Mucosa of stomach (tissue), 1 donor: Measurements from ENCODE around the gene LGALS3BP.
"Not testable (repeated sequence)": the region's sequence is repeated elsewhere in the genome, so short reads cannot be mapped to it uniquely, and the experiment has no call there.

ENCODE experiments used
- H3K27me3 ChIP-seq: one replicate; pipeline ENCODE4 v1.7.0; 2013; ENCODE audit warnings: mild to moderate bottlenecking, low read length; ENCODE audit not compliant: control insufficient read depth, insufficient read depth
- H3K36me3 ChIP-seq: one replicate; pipeline ENCODE4 v1.7.0; 2013; ENCODE audit warnings: low read length; ENCODE audit not compliant: control insufficient read depth, insufficient read depth
- H3K4me1 ChIP-seq: one replicate; pipeline ENCODE4 v1.7.0; 2013; ENCODE audit warnings: mild to moderate bottlenecking, low read length; ENCODE audit not compliant: control insufficient read depth, insufficient read depth
- H3K4me3 ChIP-seq: one replicate; pipeline ENCODE4 v1.7.0; 2013; ENCODE audit warnings: low read length
- H3K9ac ChIP-seq: one replicate; pipeline ENCODE4 v1.7.0; 2013; ENCODE audit warnings: mild to moderate bottlenecking, low read length, moderate library complexity
- H3K9me3 ChIP-seq: one replicate; pipeline ENCODE4 v1.7.0; 2013; ENCODE audit warnings: mild to moderate bottlenecking, low read length, moderate library complexity; ENCODE audit not compliant: control insufficient read depth
- donor health status: Pancreatic carcinoma.

Gene LGALS3BP

GRCh38 chr17:78970834-78971755 is 8.6 kb downstream of the LGALS3BP start:
- Histone ChIP-seq H3K4me3 (no peak overlapping the region), H3K9ac (peak overlapping the region; percentile 26)

GRCh38 chr17:78969865-78970264 is 9.9 kb downstream of the LGALS3BP start:
- Histone ChIP-seq H3K9me3 (no peaks in the 10 kb centered on the region), H3K27me3 (no peaks in the 10 kb centered on the region), H3K4me3 (no peak overlapping the region), H3K9ac (no peak overlapping the region), H3K4me1 (peaks cover 28% of the 10 kb centered on the region), H3K36me3 (peaks cover 10% of the 10 kb centered on the region)

More at GRCh38 chr17:78970834-78971755, 8.6 kb downstream of the LGALS3BP start:
- Histone ChIP-seq H3K36me3 (peaks cover 12% of the 10 kb centered on the region), H3K9me3 (no peaks in the 10 kb centered on the region), H3K27me3 (no peaks in the 10 kb centered on the region), H3K4me1 (peaks cover 39% of the 10 kb centered on the region)

GRCh38 chr17:78967782-78968362 is 11.9 kb downstream of the LGALS3BP start:
- peaks cover 5% of the 10 kb centered on the region for H3K36me3 ChIP-seq
- H3K4me3 ChIP-seq, result no peak overlapping the region
- H3K27me3 ChIP-seq, result no peaks in the 10 kb centered on the region
- H3K9me3 ChIP-seq, result no peaks in the 10 kb centered on the region
- H3K4me1 ChIP-seq, result peaks cover 28% of the 10 kb centered on the region
- no peak overlapping the region for H3K9ac ChIP-seq

- Histone ChIP-seq H3K36me3 (peaks cover 5% of the 10 kb centered on the region), H3K9me3 (no peaks in the 10 kb centered on the region), H3K4me1 (peaks cover 36% of the 10 kb centered on the region)
These were observed 12.7 kb downstream of the LGALS3BP start for GRCh38 chr17:78966910-78967600.

GRCh38 chr17:78966123-78966813 is 13.5 kb downstream of the LGALS3BP start:
- peaks cover 5% of the 10 kb centered on the region for H3K36me3 ChIP-seq

More at GRCh38 chr17:78966910-78967600, 12.7 kb downstream of the LGALS3BP start:
- no peak overlapping the region for H3K4me3 ChIP-seq
- H3K27me3 ChIP-seq, result no peaks in the 10 kb centered on the region
- no peak overlapping the region for H3K9ac ChIP-seq

GRCh38 chr17:78965491-78965924 is 14.2 kb downstream of the LGALS3BP start:
- Histone ChIP-seq H3K9me3 (no peaks in the 10 kb centered on the region), H3K27me3 (no peaks in the 10 kb centered on the region), H3K9ac (no peak overlapping the region), H3K36me3 (peaks cover 5% of the 10 kb centered on the region), H3K4me3 (no peak overlapping the region), H3K4me1 (peaks cover 36% of the 10 kb centered on the region)

More at GRCh38 chr17:78966123-78966813, 13.5 kb downstream of the LGALS3BP start:
- H3K9ac ChIP-seq, result no peak overlapping the region
- no peak overlapping the region for H3K4me3 ChIP-seq
- no peaks in the 10 kb centered on the region for H3K27me3 ChIP-seq
- no peaks in the 10 kb centered on the region for H3K9me3 ChIP-seq
- H3K4me1 ChIP-seq, result peaks cover 39% of the 10 kb centered on the region

GRCh38 chr17:78963378-78963777 is 16.3 kb downstream of the LGALS3BP start:
- Histone ChIP-seq H3K27me3 (no peaks in the 10 kb centered on the region), H3K4me3 (no peak overlapping the region), H3K9me3 (no peaks in the 10 kb centered on the region), H3K36me3 (no peaks in the 10 kb centered on the region), H3K9ac (no peak overlapping the region), H3K4me1 (peaks cover 43% of the 10 kb centered on the region)

- H3K9ac ChIP-seq, H3K4me3 ChIP-seq, H3K27me3 ChIP-seq, H3K36me3 ChIP-seq, H3K9me3 ChIP-seq: not testable (repeated sequence)
- H3K4me1 ChIP-seq, result peaks cover 44% of the 10 kb centered on the region
These were observed 16.8 kb downstream of the LGALS3BP start for GRCh38 chr17:78962984-78963348.

- Histone ChIP-seq H3K4me1 (peaks cover 44% of the 10 kb centered on the region), H3K27me3 (no peaks in the 10 kb centered on the region), H3K4me3 (no peak overlapping the region), H3K9ac (no peak overlapping the region), H3K36me3 (no peaks in the 10 kb centered on the region), H3K9me3 (no peaks in the 10 kb centered on the region)
These were observed 17.3 kb downstream of the LGALS3BP start for GRCh38 chr17:78962345-78962983.

- Histone ChIP-seq H3K36me3 (no peaks in the 10 kb centered on the region), H3K9ac (no peak overlapping the region)
These were observed 18.2 kb downstream of the LGALS3BP start for GRCh38 chr17:78961571-78961970.

GRCh38 chr17:78960928-78961327 is 18.8 kb downstream of the LGALS3BP start:
- no peaks in the 10 kb centered on the region for H3K36me3 ChIP-seq
- no peak overlapping the region for H3K4me3 ChIP-seq

More at GRCh38 chr17:78961571-78961970, 18.2 kb downstream of the LGALS3BP start:
- Histone ChIP-seq H3K9me3 (no peaks in the 10 kb centered on the region), H3K4me1 (peaks cover 44% of the 10 kb centered on the region), H3K27me3 (no peaks in the 10 kb centered on the region), H3K4me3 (no peak overlapping the region)

More at GRCh38 chr17:78960928-78961327, 18.8 kb downstream of the LGALS3BP start:
- no peaks in the 10 kb centered on the region for H3K9me3 ChIP-seq
- no peaks in the 10 kb centered on the region for H3K27me3 ChIP-seq
- H3K9ac ChIP-seq, result no peak overlapping the region
- peaks cover 44% of the 10 kb centered on the region for H3K4me1 ChIP-seq
